Effector CD8-positive, alpha-beta T cell (primary cell): ENCODE data around the gene MAN1C1.
"Not testable (repeated sequence)": the region's sequence is repeated elsewhere in the genome, so short reads cannot be mapped to it uniquely, and the experiment has no call there.

ENCODE experiments used
- DNase-seq: peaks from one replicate; lab custom pipeline; 2025; lab: John Stamatoyannopoulos, UW

MAN1C1 gene

DNA sequence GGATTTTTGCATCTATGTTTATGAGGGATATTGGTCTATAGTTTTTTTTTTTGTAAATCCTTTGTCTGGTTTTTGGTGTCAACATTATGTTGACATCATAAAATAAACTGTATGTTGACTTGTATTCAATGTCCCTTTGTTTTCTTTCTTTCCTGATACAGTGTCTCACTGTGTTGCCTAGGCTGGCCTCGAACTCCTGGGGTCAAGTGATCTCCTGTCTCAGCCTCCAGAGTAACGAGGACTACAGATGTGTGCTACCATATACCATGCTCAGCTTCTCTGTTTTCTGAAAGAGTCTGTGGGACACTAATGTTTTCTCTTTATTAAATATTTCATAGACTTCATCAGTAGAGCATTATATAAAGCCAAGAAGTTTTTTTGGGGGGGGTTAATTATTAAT is 18.3 kb downstream of the MAN1C1 start:
- DNase-seq = no peak

DNA sequence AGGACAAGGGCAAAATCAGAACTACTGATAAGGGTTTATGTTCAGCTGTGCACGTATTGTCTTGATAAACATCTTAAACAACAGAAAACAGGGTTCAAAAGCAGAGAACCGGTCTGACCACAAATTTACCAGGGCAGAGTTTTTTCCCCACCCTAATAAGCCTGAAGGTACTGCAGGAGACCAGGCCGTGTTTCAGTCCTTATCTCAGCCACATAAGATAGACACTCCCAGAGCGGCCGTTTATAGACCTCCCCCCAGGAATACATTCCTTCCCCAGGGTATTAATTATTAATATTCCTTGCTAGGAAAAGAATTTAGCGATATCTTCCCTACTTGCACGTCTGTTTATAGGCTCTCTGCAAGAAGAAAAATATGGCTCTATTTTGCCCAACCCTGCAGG is 19.6 kb downstream of the MAN1C1 start:
- not testable (repeated sequence) for DNase-seq

DNA sequence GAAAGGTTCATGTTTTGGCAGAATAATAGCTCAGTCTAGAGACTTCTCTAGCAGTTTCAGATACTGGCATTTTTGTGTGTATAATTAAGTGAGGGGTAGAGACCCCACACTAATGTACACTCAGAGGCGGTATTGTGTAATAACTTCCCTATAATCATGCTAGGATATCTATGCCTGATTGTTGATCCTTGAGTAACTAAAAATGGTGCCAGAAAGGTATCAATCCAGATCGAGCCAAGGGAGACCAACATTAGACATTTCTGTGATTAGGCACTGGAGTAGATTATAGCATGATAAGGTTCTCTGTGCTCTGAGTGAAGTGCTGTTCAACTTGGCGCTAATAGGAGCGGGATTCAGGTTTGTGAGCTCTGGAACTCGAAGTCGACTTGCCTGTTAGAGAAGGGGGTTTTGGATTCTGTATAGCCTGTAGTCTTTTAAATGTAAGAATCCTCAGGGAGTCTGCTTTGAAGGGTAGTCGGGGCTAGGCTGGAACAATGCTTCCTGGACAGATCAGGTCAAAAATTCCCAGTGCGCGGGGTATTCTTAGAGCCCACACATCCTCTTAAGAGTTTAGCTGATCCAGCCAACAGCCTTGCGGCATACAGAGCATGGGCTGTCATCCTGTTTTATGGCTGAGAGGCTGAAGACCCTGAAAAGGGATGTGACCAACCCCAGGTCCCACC is 24.2 kb downstream of the MAN1C1 start:
- DNase-seq = no peak

DNA sequence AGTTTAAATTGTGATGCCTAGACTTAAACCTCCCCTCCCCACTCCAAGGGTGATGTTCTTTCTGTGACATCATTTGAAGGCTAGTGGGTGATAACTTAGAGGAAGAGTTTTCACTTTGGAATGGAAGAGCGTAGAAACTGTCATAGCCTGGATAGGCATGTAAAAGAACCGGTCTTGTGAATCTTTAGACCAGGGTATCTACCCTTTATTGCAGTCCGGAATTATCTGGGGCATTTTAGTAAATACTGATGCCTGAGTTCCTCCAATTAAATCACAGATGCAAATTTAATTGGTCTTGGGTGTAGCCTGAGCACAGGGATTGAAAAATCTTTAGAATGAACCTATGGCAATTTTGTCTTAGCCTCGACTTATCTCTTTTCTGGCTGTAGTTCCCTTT is 24.7 kb downstream of the MAN1C1 start:
- DNase-seq = no peak

DNA sequence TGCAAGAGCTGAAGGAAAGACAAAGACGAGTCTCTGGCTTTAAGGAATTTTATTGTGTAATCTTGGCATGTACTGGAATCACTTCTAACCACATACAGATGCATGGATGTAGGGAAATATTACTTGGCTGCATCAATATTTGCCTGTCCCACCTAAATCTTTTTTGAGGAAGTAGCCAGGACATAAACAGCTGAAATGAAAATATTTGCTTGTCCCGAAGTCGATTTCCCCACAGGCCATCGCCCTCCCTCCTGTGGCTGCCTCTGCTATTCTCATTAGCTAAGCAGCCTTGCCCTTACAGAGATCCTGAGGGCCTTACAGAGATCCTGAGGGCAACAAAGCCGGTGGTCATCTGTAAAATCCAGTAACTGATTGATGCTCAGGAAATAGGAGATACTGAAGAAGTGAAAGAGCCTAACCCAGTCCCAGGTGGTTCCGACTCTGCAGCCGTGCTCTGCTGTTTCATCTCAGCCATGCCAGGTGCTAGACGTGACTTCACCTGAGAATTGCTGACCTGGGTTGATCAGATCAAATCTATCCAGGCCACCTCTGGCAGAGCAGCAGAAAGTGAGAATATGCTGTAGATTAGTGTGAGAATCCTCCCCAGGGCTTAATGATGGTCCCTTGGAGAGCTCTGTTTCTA is 25.5 kb downstream of the MAN1C1 start:
- no peak for DNase-seq

DNA sequence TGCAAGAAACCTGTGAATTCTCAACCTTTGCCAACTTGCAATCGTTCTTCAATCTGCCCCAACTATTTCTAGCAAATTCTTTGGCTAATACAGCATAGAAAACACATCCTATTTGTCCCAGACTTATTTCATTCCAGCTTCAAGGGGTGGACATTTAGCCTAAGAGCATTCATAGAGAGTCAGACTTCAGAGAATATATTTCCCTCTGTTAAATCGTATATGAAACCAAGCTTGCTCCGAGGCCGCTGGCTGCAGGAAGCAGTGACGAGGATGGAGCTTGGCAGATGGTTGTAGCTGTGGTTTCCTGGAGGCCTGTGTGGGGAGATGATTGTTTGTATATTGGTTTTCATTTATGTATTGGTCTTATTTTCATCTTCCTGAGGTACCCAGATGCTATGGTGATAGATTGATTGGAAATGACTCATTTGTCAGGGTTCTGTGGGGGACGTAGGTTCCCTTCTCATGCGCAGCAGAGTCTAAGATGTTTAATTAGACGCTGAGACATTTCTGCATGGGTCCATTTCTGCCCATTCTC is 26.1 kb downstream of the MAN1C1 start:
- DNase-seq = peak; percentile 38

DNA sequence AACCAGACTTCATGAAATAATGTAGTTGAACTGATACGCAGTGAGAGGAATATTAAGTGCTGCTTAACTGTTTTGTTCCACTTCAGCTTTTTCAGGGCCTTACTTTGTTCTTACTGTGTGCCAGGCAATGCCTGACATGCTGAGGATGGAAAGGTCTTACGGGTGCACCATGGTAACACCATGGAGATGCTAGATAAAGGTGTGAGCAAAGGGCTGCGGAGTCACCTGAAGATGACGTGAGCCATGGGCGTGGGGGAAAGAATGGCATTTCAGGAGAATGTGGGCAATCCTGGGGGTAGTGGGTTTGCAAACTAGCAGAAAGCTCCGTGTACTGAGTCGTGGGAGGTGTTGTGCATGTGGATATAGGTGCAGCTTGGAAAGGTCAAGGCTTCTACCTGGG is 27.3 kb downstream of the MAN1C1 start:
- DNase-seq = no peak

DNA sequence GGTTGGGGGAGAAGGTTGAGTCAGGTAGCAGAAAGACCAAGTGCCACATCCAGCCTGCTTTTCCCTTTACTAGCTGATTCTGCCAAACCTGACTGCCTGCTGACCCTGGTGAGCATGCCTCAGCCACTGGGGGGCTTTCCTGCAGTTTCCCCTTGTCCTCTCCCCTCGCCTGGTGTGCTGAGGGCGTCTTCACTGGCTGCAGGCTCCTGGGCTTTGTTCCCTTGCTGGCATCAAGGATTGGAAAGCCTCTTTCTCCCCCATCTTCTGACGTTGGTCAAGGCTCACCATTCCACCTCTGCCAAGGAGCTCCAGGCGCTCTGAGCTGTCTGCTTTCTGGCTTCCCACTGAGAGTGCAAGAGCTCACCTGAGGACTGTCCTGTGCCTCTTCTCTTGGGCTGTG is 28.4 kb downstream of the MAN1C1 start:
- DNase-seq = no peak

DNA sequence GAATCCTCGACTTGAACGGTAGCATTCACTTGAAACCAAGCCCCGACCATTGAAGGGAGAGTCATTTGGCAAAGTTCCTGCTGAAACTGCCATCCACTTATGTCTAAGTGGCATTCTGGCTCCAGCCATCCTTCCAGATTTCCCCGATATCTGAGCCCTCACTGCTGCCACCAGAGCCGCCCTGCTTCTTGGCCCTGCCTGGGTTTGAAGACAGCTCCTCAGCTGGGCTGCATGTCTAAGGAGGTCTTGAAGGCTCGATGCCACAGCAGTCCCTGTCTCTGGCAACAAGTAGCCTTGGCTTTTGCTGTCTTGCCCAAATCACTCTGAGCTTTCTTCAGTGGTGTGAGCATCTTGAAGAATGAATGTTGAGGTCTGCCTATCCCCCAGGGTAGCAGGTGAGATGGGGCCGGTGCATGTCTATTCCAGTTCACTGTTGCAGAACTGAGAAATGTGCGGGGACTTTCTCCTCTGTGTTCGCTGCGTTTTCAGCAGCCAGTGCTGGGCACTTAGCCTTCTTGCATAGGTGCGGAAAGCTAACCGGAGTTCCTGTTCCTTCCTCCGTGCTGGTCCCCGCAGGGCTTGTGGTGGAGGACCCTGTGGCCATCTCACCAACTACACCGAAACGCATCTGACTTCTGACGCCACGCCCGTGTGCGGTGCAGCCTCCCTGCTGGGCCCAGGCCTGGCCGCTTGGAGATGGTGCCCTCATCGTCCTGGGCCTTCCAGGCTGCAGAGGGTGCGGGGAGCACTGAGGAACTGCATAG is 29.2 kb downstream of the MAN1C1 start:
- DNase-seq = no peak

DNA sequence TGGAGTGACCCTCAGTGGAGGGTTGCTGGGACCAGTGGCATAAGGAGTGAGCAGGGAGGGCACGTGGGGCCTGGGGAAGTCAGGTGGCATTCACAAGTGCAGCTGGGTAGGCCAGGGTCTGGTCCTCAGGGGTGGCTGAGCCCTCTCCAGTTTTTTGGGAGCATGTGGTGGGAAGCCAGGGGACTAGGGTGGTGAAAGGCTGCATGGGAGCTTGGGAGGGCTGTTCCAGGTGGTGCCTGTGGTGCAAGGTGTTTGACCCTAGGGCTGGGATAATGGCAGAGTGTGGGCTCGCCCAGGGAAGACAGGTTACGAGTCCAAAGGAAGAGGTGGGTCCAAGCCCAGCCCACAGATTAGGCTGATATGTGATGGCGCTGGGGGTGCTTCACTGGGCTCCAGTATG is 30.5 kb downstream of the MAN1C1 start:
- no peak for DNase-seq

DNA sequence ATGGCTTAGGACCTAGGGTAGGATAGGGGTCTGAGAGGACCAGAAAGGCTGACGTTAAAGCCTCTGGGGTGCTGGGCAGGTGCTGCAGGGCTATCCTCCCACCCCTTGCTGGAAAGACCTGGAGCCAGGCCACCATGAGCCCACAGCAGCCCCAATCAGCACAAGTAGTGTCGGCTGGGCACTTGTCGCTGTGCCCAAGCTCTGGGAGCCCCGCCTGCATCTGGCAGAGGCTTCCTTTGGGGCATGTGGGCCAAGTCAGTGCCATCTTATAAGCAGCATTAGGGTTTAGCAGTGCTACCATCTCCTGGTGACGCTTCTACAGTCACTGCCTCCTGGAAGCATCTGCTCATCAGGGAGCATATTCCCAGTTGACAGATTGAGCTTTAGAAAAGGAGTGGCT is 31.3 kb downstream of the MAN1C1 start:
- DNase-seq = no peak

DNA sequence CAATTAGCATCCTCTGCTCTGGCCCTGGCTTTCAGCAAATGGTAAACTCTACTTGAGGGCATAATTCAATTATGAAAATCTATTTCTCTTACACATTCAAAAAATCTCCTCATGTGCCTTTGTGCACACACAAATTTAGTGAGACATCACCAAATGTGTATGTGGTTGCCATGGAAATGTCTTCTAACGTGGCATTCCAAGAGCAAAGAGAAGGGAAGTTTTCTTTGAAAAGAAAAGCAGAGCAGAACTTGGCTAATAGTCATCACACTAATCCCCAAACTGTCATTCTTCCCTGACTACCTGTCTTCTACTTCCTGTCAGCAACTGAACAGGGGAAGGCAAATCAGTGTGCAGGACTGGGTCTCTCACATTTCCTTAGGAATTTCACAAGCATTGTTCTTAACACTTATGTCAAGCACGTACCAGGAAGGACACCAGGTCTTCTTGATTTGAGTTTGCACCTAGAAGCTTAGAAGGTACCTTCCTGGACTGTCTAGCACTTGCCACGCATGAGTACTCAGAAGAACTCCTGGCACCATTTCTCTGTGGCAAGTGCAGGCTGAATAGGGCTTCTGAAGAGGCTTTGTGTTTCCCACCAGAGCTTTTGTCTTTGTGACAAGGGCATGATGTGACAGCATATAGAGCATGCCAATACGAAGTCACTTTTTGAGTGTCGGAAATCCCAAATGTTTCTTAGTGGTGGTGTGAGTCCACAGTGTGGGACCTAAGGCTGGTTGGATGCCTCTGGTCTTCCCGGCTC is 32.3 kb downstream of the MAN1C1 start:
- DNase-seq = no peak

DNA sequence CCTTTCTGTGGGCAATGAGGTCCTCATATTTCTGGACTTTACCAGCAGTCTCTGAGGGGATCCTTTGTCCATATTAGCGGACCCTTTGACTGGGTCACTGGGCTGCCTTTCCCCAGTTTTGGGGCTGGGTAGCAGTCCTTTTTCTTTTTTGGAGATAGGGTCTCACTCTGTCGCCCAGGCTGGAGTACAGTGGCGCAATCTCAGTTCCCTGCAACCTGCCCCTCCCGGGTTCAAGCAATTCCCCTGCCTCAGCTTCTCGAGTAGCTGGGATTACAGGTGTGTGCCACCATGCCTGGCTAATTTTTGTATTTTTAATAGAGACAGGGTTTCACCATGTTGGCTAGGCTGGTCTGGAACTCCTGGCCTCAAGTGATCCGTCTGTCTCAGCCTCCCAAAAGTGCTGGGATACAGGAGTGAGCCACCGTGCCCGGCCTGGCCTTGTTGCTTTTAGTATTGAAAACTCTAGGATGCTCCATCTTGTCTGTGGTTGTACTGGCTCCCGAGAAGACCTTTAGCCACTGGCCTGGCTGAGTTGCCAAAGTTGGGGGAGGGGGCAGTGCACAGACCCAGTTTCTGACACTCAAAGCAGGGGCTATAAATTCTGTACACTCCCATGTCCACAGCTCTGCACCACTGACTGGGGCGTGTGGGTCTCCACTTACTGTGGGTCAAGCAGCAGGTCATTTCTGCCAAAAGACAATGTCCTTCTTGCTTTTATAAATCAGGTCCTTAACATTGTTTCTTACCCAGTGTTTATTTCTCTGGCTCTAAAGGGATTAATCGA is 33.1 kb downstream of the MAN1C1 start:
- no peak for DNase-seq

DNA sequence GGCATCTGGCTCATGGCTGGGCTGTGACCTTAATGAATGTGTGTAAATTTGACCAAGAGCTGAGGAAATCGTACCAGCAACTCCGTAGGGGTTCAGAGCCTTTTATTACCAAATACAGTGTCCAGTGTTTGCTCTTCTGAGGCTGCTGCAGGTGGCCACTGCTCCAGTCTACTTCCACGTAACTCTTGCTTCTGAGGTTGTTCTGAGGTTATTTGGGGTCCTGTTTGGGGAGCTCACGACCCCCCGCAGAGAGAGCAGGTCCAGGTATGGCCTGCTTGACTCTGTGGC is 33.6 kb downstream of the MAN1C1 start:
- DNase-seq = no peak

DNA sequence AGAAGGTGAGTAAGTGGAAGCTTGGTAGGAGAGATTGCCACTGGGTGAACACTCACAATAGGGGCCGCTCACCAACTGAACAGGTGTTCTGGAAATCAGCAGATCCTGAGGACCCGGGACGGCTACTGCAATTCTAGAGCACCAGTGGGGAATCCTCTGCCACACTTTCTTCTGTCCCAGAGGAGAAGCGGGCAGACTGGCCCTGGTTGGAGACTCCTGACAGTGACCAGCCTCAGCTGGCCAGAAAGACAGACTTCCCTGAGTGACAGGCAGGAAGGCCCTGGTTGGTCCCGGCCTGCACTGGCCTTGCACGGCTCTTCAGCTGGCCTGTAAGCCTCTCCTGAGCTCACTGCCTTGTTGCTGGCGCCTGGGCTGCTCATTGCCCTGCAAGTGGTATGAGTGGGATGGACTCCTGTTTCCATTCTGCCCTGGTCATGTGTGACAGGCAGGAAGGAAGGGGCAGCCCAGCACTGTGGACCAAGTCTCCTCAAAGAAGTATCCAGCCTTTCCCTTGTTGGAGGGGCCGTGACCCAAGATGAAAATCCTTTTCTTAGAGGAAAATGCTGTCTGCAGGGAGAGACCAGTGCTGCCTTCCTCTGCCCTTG is 34.5 kb downstream of the MAN1C1 start:
- no peak for DNase-seq

DNA sequence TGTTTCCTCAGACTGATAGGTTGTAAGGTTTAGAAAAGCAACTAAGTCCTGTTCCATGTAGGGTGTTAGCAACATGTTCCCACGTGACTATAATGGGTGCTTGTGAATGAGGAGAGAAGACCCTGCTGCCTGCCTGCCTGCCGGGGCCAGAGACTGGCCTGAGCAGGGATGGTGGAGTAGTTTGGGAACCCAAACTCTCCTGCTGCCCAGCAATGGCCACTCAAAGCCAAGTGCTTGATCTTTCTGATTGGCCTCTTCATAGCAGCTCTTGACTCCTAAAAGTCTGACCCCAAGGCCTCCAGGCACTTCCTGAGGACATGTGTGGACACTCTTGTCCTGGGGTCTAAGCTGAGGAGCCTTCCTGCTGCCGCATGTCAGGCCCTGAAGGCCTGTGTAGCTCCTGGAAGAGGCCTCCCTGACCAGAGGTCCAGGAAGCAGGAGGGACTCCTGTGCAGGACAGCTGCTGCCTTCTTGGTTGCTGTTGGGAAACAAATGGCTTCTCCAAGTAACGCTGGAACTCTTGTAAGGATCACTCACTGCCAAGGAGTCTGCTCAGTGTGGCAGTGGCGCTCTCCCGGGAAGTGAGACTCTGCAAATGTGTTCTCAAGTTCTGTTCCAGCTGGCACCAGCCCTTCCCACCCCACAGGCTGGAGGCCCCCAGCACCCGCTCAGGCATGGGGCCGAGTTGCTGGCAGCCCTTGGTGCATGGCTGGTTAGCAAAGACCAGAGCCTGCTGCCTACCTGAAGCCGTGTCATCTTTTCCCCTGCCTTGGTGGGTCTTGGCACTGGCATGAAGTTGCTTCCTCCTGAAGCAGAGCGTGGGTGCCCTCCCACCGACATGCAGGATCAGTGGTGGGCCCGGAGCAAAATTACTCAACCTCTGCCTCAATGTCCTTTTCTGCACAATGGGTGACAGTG is 35.5 kb downstream of the MAN1C1 start:
- DNase-seq = no peak

DNA sequence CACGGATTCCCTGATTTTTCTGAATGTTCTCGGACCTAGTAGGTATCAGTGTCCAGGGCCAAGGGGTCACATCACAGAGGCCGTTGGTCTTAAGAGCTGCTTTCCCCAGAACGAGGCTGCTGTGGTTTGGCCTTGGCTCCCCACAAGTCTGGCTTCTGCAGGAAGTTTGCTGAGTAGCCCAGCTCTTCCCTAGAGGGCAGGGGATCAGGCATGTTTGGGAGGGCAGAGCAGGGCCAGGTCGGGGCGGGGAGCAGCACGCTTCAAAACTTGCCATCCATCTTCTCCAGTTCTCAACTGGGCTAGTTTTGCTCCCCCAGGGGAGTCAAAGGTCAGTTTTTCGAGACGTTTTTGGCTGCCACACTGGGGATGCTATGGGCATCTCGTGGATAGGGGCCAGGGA is 37.0 kb downstream of the MAN1C1 start:
- no peak for DNase-seq

DNA sequence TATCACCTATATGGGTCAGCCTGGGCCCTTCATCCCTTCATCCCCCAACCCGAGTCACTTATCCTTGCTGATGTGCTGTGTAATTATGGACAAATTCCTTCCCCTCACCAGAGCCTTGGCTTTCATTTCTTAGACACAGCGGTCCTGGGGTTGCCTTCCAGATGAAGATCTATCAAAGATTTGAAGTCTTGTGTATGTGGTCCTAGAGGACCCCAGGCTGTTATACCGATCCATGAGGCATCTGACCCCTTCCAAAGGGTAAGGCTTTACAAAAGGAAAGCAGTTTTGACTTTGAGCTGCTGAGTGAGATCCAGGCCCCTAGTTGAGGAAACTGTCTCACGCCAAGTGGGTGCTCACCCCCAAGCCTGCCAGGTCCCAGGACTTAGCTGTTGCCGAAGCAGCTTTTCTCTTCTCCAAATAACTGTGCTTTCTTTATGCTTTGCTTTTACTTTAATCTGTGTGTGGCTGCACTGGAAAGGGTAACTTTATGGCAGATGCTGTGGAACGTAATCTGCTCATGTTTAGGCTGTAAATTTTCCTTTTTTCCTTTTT is 37.6 kb downstream of the MAN1C1 start:
- no peak for DNase-seq

DNA sequence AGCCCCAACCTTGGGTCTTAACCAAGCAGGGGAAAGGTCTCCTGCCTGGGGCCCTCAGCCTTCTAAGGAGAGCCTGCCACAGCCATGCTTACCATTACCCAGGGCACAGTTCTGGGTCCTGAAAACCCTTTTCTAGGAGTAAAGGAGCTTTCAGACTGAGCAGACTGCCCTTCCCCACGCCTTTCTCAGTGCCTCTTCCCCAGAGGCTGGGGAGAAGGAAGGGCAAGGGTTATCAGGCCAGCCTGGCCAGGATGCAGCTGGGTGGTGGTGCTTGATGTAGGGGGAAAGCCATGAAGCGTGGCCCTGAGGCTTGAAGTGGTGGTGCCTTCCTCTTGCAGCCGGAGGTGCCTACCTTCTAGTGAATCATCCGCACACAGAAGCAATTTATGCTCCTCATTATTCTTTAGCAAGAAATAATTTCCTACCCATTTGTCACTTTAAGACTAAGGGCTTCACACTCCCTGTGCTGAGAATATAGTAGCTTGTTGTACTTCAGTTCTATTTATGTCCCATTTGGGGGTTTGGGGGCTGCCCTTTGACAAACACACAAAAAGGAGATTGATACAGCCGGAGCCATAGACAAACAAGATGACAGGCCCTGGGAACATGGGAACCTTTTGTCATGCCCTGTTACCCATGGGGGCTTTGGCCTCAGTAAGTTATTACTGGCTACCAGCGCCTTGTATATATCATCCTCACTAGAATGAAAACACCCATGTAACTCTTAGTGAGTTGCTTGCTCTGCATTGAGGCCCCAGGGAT is 40.7 kb downstream of the MAN1C1 start:
- no peak for DNase-seq
